Epithelial cell of esophagus (primary cell): Measurements from ENCODE around the gene ZDHHC17.

Experiments used
- DNase-seq: peaks from one replicate; pipeline ENCODE4 v3.0.0; 2010; ENCODE audit warnings: low read depth
- H3K4me3 ChIP-seq: 2 replicates; pipeline ENCODE4 v1.5.1; 2011; ENCODE audit warnings: mild to moderate bottlenecking, low read length, control low read depth
- TF ChIP-seq, protein P1 (sequence below): IDR thresholded peaks from 2 replicates; pipeline ENCODE4 v1.5.1; 2011; ENCODE audit warnings: low read depth, mild to moderate bottlenecking, low read length, control low read depth, inconsistent platforms; ENCODE audit not compliant: insufficient read depth; ENCODE audit errors: missing control alignments

The ZDHHC17 gene

DNA sequence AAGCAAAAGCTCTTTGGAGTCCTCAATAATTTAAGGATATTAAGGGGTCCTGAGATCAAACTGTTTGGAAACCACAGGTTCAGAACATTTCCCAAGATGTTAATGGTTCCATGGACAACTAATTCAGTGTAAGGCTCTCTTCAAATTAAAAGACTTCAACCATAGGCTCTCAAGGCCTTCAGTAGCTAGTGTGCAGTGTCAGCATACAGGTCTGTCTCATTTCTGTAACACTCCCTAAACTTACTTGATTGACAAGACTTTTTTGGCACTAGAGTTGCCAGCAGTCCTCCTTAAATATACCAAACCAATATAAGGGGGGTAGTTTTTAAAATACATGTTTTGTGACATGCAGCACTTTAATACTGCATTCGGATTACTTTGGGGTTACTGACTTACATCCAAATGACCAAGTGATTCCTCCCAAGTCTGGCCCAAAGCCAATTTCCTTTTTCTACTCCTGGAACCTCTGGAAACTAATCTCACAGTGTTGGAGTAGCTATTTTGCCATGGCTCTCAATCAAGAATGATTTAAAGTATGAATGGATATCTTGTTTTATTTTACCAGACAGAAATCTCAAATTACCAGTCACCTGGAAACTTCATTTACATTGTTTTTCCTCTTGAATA is 92.2 kb downstream of the ZDHHC17 start:
- no peak for DNase-seq
- no peak overlapping the region for H3K4me3 ChIP-seq
- TF ChIP-seq, protein P1, sequence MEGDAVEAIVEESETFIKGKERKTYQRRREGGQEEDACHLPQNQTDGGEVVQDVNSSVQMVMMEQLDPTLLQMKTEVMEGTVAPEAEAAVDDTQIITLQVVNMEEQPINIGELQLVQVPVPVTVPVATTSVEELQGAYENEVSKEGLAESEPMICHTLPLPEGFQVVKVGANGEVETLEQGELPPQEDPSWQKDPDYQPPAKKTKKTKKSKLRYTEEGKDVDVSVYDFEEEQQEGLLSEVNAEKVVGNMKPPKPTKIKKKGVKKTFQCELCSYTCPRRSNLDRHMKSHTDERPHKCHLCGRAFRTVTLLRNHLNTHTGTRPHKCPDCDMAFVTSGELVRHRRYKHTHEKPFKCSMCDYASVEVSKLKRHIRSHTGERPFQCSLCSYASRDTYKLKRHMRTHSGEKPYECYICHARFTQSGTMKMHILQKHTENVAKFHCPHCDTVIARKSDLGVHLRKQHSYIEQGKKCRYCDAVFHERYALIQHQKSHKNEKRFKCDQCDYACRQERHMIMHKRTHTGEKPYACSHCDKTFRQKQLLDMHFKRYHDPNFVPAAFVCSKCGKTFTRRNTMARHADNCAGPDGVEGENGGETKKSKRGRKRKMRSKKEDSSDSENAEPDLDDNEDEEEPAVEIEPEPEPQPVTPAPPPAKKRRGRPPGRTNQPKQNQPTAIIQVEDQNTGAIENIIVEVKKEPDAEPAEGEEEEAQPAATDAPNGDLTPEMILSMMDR: no peak

DNA sequence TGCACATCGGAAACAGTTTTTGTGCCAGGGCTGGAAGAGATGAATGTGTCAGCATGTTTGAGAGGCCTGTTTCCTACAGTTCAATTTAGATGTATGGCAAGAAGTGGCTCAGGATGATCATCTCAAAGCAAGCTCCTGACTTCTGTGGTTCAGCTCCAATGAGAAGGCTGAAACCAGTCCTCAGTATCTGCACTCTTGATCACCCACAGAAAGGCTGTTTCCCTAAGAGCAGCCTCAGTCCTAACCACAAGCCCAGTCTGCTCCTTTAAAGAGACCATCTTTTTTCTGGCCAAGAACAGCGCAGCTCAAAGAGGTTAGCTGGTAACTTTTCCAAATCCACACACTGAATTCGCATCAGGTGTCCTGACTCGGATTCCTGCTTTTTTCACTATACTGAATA is 95.7 kb downstream of the ZDHHC17 start:
- no peak overlapping the region for H3K4me3 ChIP-seq
- no peak for DNase-seq
- TF ChIP-seq, protein P1: no peak

DNA sequence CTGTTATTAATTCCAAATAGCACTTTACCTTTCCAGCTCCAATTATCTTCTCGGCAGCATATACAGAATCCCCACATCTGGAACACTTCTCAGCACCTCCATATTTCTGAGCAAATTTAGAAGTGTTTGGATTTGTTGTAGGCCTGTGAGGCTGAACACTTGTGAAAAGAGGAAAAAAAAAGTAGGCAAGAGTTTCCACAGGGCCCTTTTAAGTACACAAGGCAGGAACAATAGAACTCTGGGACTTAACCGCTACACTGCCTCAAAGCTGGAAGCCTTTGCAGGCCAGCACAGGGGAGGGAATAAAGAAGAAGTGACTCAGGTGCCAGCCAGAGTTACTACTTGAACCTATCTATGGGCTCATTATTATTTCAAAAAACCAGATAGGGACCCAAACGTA is 96.3 kb downstream of the ZDHHC17 start:
- TF ChIP-seq, protein P1: no peak

DNA sequence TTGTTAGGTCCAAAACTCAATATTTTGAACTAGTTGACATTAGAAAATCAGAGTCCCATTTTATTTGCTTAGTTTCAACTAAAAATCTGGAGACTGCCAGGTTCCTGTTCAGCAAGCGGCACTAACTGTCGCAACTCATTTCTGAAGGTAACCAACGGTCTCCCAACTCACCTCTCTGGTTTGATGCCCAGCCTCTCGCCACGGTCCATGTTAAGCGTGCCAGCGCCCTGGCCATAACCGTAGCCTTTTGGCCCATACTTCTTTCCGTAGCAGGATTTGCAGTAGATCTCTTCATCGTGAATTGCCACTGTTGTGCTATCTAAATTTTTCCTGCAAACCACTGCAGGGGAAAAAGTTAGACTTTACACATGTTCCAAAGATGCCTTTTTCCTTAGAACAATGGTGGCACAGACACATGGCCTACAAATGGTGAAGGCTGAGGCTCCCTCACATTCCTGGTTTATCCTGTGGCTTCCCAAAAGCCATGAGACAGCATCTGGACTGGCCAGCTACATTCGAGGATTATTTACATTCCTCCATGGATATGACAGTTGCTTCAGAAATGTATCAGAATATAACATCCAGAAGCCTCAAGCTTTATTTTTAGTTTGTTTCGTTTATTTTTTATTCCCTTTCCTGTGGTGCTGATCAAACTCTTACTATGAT is 99.2 kb downstream of the ZDHHC17 start:
- TF ChIP-seq, protein P1: no peak
- DNase-seq: no peak
- no peak overlapping the region for H3K4me3 ChIP-seq

More for the DNA sequence above, 96.3 kb downstream of the ZDHHC17 start:
- H3K4me3 ChIP-seq: no peak overlapping the region
- no peak for DNase-seq

DNA sequence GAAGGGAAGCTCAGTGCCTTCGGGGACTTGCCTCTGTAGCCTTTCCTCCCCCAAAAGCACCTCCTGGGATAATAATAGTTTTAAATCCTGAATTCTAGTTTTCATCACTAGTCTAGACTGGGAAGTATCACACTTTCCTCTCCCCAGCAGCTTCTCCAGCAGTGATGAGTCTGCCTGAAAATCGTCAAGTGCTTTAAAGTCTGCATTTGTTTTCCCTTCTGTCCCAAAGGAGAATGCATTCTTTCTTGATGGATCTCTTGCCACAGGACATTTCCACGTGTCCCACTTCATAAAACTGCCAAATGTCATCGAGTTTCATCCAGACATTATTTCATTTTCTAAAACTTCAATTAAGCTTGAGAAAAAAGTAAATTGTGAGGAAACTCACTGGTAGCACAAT is 99.9 kb downstream of the ZDHHC17 start:
- TF ChIP-seq, protein P1: no peak
- H3K4me3 ChIP-seq: no peak overlapping the region
- DNase-seq: no peak

DNA sequence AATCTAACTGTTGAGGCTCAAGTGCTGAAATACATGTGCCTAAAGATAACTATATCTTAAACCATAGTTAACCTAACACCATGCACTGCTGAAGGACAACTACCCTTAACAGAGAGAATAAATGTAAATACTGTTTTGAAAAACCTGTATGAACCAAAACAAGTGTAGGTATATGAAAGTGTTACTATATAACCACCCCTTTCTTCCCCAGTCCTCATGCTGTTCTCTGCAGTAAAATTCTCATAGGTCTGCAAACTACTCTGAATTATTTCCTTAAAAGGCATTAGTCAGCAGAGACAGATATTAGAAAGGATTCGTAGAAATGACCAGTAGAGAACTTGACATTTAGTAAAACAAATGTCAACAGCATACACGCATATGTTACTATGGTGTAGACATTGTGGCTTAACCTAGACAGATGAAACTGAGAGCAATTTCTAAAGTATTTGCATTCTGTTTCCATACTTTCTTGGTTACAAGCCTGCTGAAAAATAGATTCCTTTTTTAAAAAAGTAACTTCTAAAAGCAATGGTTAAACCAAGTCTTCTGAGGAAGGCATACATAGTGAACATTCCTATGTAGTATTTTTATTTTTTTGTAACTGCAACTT is 101.0 kb downstream of the ZDHHC17 start:
- no peak overlapping the region for H3K4me3 ChIP-seq

More for the DNA sequence above, 101.0 kb downstream of the ZDHHC17 start:
- TF ChIP-seq, protein P1: no peak
- no peak for DNase-seq
